ENCODE results near the gene RPLP2.

DNA sequence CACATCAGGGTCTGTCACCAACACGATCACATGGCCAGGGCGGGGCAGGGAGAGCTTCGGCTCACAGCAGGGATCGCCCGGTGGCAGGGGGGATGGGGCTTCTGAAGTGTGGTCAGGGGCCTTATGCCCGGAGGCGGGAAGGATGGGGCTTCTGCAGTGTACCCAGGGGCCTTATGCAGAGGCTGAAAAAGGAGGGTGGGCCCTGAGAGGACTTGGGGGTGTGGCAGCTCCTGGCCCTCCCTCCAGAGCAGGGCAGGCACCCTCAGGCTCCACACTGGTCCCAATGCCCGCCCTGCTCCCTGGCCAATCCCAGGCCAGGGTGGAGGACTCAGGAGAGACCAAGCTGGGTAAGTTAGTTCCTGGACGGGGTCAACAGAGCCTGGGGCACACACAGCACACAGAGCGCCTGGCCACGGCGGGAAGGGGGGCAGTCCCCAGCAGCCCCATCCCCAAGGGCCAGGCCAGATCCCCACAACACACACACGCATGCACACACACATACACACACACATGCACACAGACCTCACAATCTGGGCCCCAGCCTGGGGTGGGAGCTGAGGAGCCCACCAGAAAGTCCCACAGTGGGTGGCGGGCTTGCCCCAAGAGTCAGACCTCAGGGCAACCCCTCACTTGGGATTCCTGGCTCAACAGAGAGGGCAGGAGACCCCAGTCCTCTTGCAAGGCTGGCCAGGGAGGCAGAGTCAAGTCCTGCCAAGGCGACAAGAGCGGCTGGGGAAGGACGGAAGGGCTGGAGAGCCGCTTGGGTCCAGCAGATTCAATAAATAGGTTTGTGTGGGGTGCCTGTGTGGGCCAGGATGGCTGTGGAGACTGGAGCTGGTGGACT, 18.8 kb upstream of the RPLP2 start:
- TF ChIP-seq CTCF (IDR thresholded peaks at IDR 0.05) (no peak), POLR2AphosphoS5 (IDR thresholded peaks at IDR 0.05) (no peak)
